ENCODE data around the gene RAI1. TPM values are rescaled to one million over a fixed set of nuclear protein-coding genes. Genes with fewer than 3 reads are reported as not detected.
"Not testable (repeated sequence)": the region's sequence is repeated elsewhere in the genome, so short reads cannot be mapped to it uniquely, and the experiment has no call there.

The RAI1 gene, protein sequence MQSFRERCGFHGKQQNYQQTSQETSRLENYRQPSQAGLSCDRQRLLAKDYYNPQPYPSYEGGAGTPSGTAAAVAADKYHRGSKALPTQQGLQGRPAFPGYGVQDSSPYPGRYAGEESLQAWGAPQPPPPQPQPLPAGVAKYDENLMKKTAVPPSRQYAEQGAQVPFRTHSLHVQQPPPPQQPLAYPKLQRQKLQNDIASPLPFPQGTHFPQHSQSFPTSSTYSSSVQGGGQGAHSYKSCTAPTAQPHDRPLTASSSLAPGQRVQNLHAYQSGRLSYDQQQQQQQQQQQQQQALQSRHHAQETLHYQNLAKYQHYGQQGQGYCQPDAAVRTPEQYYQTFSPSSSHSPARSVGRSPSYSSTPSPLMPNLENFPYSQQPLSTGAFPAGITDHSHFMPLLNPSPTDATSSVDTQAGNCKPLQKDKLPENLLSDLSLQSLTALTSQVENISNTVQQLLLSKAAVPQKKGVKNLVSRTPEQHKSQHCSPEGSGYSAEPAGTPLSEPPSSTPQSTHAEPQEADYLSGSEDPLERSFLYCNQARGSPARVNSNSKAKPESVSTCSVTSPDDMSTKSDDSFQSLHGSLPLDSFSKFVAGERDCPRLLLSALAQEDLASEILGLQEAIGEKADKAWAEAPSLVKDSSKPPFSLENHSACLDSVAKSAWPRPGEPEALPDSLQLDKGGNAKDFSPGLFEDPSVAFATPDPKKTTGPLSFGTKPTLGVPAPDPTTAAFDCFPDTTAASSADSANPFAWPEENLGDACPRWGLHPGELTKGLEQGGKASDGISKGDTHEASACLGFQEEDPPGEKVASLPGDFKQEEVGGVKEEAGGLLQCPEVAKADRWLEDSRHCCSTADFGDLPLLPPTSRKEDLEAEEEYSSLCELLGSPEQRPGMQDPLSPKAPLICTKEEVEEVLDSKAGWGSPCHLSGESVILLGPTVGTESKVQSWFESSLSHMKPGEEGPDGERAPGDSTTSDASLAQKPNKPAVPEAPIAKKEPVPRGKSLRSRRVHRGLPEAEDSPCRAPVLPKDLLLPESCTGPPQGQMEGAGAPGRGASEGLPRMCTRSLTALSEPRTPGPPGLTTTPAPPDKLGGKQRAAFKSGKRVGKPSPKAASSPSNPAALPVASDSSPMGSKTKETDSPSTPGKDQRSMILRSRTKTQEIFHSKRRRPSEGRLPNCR (N-terminal part only)
- 10 to 100 TPM; 16.3 to 57.7 (median 37.5) TPM for total RNA-seq
- polyA plus RNA-seq = 10 to 100 TPM in 1 of 2 donors, 1 to 10 TPM in 1; 1.5 to 14.5 TPM
- long read RNA-seq, donor 1, partial matches to known transcripts = 82 of 95 reads
- long read RNA-seq, donor 1, other reads (novel, unspliced or antisense) = 13 of 95 reads
- long read RNA-seq, donor 2, partial matches to known transcripts = 22 of 28 reads
- long read RNA-seq, donor 2, other reads (novel, unspliced or antisense) = 0 of 28 reads
- long read RNA-seq, donor 3, partial matches to known transcripts = 46 of 58 reads
- long read RNA-seq, donor 3, other reads (novel, unspliced or antisense) = 12 of 58 reads

DNA sequence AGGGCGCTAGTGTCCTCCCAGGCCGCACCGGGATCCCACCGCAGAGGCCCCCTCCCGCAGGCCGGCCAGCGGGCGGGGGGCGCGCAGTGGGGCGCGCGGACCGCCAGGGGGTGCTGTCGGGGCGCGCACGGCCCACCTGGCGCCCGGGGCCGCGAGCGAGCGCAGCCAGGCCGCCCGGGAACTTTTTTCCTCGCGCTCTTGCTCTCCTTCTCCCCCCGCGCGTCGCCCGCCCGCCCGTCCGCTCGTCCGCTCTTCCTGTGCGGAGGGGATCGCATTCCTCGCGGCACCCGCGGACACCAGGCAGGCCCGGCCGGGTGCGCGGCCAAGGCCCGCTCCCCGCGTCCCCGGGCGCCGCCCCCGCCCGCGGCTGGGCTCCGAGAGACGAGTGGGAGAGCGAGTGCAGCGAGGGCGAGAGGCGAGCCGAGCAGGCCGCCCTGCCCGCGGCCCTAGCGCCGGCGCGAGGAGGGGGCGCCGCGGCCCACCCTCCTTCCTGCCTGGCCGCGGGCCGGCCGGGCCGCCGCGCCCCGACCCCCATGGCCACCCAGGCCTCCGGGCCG, at the start of gene RAI1:
TSS of gene RAI1 (plus strand) at position 272 of the 557 bp plus-strand sequence. CDS start 111,491 bp downstream, outside the sequence.
- Histone ChIP-seq H3K27me3 (no peaks in the 10 kb centered on the region), H3K9me3 (no peaks in the 10 kb centered on the region), H3K27ac (peak within 1 kb of the TSS; percentile 89 to 96), H3K4me1 (ENCODE audit: insufficient read depth) (peaks cover 18% of the 10 kb centered on the region), H3K36me3 (no peaks in the 10 kb centered on the region), H3K4me3 (peak within 1 kb of the TSS; percentile 68)
- DNase-seq = peak; percentile 80 to 90 (median 85)
- TF ChIP-seq EP300 (IDR thresholded peaks at IDR 0.05) (no peak), CTCF (IDR thresholded peaks at IDR 0.05) (peak; percentile 17 to 98 (median 94)), POLR2A (IDR thresholded peaks at IDR 0.05) (peak; percentile 53)
- intact Hi-C loops (cut with DNase I) = loop anchor here (2.0 to 10.0 kb wide), 10 partner anchors 74 to 356 kb away; partner anchors contain the start of genes ATPAF2 (in 2 of the 4) and GID4 (in 2 of the 4)
- 0 to 2% (median 1%) methylated on average over 23 to 84 of the region's 84 CpGs for WGBS, 3 donors

DNA sequence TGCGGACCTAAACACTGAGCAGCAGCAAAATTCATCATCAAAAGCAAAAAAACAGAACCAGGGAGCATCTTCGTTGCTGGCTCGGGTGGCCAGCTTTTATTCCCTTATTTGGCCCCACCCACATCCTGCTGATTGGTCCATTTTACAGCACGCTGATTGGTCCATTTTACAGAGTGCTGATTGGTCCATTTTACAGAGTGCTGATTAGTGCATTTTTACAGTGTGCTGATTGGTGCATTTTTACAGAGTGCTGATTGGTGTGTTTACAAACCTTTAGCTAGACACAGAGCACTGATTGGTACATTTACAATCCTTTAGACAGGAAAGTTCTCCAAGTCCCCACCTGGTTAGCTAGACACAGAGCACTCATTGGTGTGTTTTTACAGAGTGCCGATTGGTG, 48.6 kb upstream of the RAI1 start:
- H3K4me1 ChIP-seq (ENCODE audit: insufficient read depth); H3K9me3 ChIP-seq; H3K4me3 ChIP-seq; intact Hi-C loops (cut with DNase I); H3K27me3 ChIP-seq; DNase-seq; H3K27ac ChIP-seq; H3K36me3 ChIP-seq: not testable (repeated sequence)
- WGBS, 3 donors = 85 to 89% (median 88%) methylated on average over 5 of the region's 5 CpGs

- H3K4me3 ChIP-seq = no peak overlapping the region
- no peaks in the 10 kb centered on the region for H3K36me3 ChIP-seq
- intact Hi-C loops (cut with DNase I) = no loop called here
- H3K4me1 ChIP-seq (ENCODE audit: insufficient read depth) = no peaks in the 10 kb centered on the region
- WGBS, 3 donors = 88 to 94% (median 89%) methylated on average over 6 of the region's 6 CpGs
- H3K27ac ChIP-seq = no peak overlapping the region
- no peak for DNase-seq
- H3K27me3 ChIP-seq = no peaks in the 10 kb centered on the region
- TF ChIP-seq POLR2A (IDR thresholded peaks at IDR 0.05) = no peak
- no peak for TF ChIP-seq EP300 (IDR thresholded peaks at IDR 0.05)
- no peak for TF ChIP-seq CTCF (IDR thresholded peaks at IDR 0.05)
- no peaks in the 10 kb centered on the region for H3K9me3 ChIP-seq
Measured at GRCh38 chr17:17633310-17633709, 47.9 kb upstream of the RAI1 start.

- Histone ChIP-seq H3K27ac (no peak overlapping the region), H3K9me3 (no peaks in the 10 kb centered on the region), H3K4me3 (no peak overlapping the region), H3K4me1 (ENCODE audit: insufficient read depth) (no peaks in the 10 kb centered on the region), H3K36me3 (no peaks in the 10 kb centered on the region), H3K27me3 (no peaks in the 10 kb centered on the region)
- 95 to 99% (median 97%) methylated on average over 5 of the region's 5 CpGs for WGBS, 3 donors
- DNase-seq = no peak
- intact Hi-C loops (cut with DNase I) = no loop called here
- TF ChIP-seq CTCF (IDR thresholded peaks at IDR 0.05) (no peak), POLR2A (IDR thresholded peaks at IDR 0.05) (no peak), EP300 (IDR thresholded peaks at IDR 0.05) (no peak)
Measured at GRCh38 chr17:17635126-17635525, 46.1 kb upstream of the RAI1 start.

GRCh38 chr17:17635537-17636271, 45.6 kb upstream of the RAI1 start:
- H3K9me3 ChIP-seq; DNase-seq; H3K4me1 ChIP-seq (ENCODE audit: insufficient read depth); H3K4me3 ChIP-seq; intact Hi-C loops (cut with DNase I); H3K36me3 ChIP-seq; H3K27me3 ChIP-seq; H3K27ac ChIP-seq: not testable (repeated sequence)
- WGBS, 3 donors = 85 to 87% (median 87%) methylated on average over 15 of the region's 15 CpGs

Data from ovary (tissue), 10 donors.